Heart right ventricle (tissue), 16 donors: ENCODE data around the gene CLSTN2. TPM values are rescaled to one million over a fixed set of nuclear protein-coding genes. Genes with fewer than 3 reads are reported as not detected.

Experiments
- ATAC-seq, 8 donors: fragments of 200-7000 bp; cut with Tn5 transposase; one replicate each; pipeline ENCODE4 v1.9.1; 2020; ENCODE audit warnings: mild to moderate bottlenecking in 8 of 8, moderate library complexity in 8 of 8, moderate number of reproducible peaks in 1 of 8
- DNase-seq, 2 donors: peaks; one replicate each; pipeline ENCODE4 v3.0.0-alpha.2; 2020
- H3K27ac ChIP-seq, 10 donors: fragments of 200-600 bp; sonication (generic) in 2 of 10; one replicate each; pipeline versions ENCODE4 v1.5.0 to v1.8.0; 2020 to 2022; ENCODE audit warnings: mild to moderate bottlenecking in 3 of 10
- H3K27me3 ChIP-seq, 7 donors: fragments of 200-600 bp; one replicate each; pipeline ENCODE4 v1.8.0; 2021 to 2022; ENCODE audit warnings: mild to moderate bottlenecking in 2 of 7
- H3K36me3 ChIP-seq, 9 donors: fragments of 200-600 bp; sonication (generic) in 1 of 9; one replicate each; pipeline versions ENCODE4 v1.5.0 to v1.8.0; 2020 to 2022; ENCODE audit warnings: mild to moderate bottlenecking in 2 of 9
- H3K4me1 ChIP-seq, 9 donors: fragments of 200-600 bp; sonication (generic) in 1 of 9; one replicate each; pipeline versions ENCODE4 v1.5.0 to v1.8.0; 2020 to 2022; ENCODE audit warnings: mild to moderate bottlenecking in 4 of 9
- H3K4me3 ChIP-seq, 10 donors: fragments of 200-600 bp; sonication (generic) in 2 of 10; one replicate each; pipeline versions ENCODE4 v1.5.0 to v1.8.0; 2020 to 2022; ENCODE audit warnings: mild to moderate bottlenecking in 7 of 10, moderate library complexity in 2 of 10
- H3K9me3 ChIP-seq, 11 donors: fragments of 200-600 bp in 10 of 11; sonication (generic) in 2 of 11; one replicate each; pipeline versions ENCODE4 v1.5.0 to v1.8.0; 2013 to 2022; ENCODE audit warnings: mild to moderate bottlenecking in 2 of 11, control low read depth in 1 of 11, moderate library complexity in 1 of 11
- CTCF ChIP-seq, 9 donors: fragments of 200-600 bp; sonication (generic) in 2 of 9; IDR thresholded peaks; one replicate each; pipeline versions ENCODE4 v1.5.0 to v1.8.0; 2021 to 2022; ENCODE audit warnings: antibody characterized with exemption in 9 of 9, mild to moderate bottlenecking in 5 of 9, moderate library complexity in 1 of 9
- WGBS, 2 donors: extraction: QIAGEN DNeasy Blood & Tissue Kit; methylation state at CpG; one replicate each; pipeline ENCODE4 v1.1.7; 2013; ENCODE audit warnings: inconsistent platforms in 1 of 2; 5-methylcytosine and 5-hydroxymethylcytosine counted together
- intact Hi-C, 10 donors: fragments of 100-400 bp; cut with DNase I; formaldehyde crosslinking; loops; one replicate each; pipeline versions ENCODE4 v1.11.1 to v1.14.2; 2022
- polyA plus RNA-seq, 2 donors: library from polyadenylated mRNA; stranded (reverse); fragments of 200-250 nt; gene quantifications; one replicate each; pipeline ENCODE4 v1.2.3, GENCODE V29; 2013
- total RNA-seq, 10 donors: library from RNA; stranded (reverse); fragmentation: NEBNext Ultra II Directional in 3 of 10; extraction: Animal tissue kit (Norgen Biotek cat#: 25700) in 3 of 10; gene quantifications; one replicate each; pipeline versions ENCODE4 v1.2.1 to v1.2.4, GENCODE V29; 2021 to 2023
- donor health status: Arrhythmogenic right ventricular cardiomyopathy.
- donor health status: ischemic (EF 13 %, LVEDD 7.1; RV severe dilation, severe dysfunction).
- donor health status: healthy with polysubstance abuse.
- donor health status: DM: no; HTN: yes; CAD: no.
- donor health status: DM: no; HTN: no; CAD: no.
- donor health status: ischemic (EF 25% LVEDD 6.9; RV normal size, moderate dysfunction).
- donor health status: ischemic (EF 25% LVEDD 5.7; RV mildly dilated, moderate dysfunction).
- donor health status: healthy.
- donor health status: DM: yes; HTN: yes; CAD: no.
- donor health status: Ischemic cardiomyopathy.
- donor health status: ischemic (EF 35%, LVEDD 5.7; RV mildly dilated, moderate dysfunction).
- donor health status: nonischemic (EF 11% LVEDD 7.7; RV severe dilation, severe dysfunction).
- donor health status: DM: yes; HTN: yes; CAD: no.
- donor health status: PGD.
- donor health status: ischemic (EF 29% LVEDD 5.4; RV normal size, mild dysfunction).
- donor health status: nonischemic (EF 23%, LVEDD 6.1; RV moderate dilation, normal function).

The CLSTN2 gene
- total and polyA plus RNA-seq, 12 donors = 0.57 to 10.7 (median 4.4) TPM

DNA sequence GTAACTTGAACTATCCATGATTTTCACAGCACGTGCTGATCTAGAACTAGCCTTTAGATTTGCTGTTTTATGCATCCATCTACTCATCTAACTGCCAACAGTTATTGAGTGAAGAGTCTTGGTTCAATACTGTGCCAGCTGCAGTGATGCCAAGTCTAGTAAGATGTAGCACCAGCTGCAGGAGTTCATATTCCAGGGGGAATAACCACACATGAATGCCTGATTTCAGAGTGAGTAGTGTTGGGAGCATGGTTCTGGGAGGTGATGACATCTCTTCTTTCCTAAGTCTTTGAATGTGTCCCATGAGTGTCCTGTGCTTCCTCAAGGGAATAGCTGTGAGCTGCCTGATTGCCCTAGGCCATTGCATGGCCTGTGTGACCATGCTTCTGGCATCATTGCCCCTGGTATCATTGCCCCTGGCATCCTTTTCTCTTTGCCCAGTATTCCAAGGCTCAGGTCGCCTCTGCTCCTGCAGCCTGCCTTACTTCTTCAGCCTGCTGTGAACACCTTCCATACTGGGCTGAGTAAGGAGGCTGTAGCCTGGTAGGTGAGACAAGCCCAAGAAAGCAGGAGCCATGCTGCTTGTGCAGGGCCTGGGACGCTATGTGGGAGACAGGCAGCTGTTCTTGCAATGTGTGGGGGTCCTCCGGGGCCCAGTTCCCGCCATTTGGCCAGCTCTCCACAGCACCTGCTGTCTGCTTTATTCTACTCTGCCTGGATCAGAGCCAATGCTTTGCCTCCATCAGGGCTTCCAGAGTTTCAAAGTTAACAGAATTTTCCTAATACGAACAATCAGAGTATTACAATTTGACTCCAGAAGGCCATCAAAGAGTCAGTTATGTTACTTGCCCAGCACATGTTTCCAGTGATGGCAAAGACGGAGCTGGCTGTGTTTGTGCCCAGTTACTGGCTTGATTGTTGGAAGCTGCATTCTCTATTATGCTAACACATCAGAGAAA is 73.2 kb downstream of the CLSTN2 start:
- Histone ChIP-seq H3K9me3 (no peaks in the 10 kb centered on the region), H3K36me3 (no peaks in the 10 kb centered on the region), H3K4me3 (no peak overlapping the region), H3K27ac (no peak overlapping the region), H3K4me1 (peaks cover 0 to 10% (median 0%) of the 10 kb centered on the region in 9 donors), H3K27me3 (no peaks in the 10 kb centered on the region)
- intact Hi-C loops = no loop called here
- ATAC-seq (no peak), DNase-seq (no peak)
- TF ChIP-seq CTCF (IDR thresholded peaks at IDR 0.05) = no peak
- 70 to 87% methylated on average over 7 of the region's 7 CpGs for WGBS, 2 donors

DNA sequence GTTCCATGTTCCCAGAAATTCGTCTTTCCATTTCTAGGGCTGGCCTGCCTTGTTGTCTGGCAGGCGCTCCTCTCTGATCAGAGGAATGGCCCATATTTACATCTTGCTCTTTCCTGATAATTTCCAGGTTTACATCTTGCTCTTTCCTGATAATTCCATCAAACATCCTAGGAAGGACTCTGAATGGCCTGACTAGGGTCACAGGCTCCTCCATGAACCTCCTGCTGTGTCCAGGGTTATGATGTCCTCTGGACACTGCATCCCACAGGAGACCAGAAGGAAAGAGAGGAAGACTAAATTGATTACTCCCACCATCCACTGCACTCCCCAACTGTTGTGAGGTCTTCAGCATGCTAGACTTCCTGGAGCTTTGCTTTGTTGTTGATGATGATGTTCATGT is 75.4 kb downstream of the CLSTN2 start:
- no peak for DNase-seq
- ATAC-seq = no peak
- Histone ChIP-seq H3K27me3 (no peaks in the 10 kb centered on the region), H3K9me3 (no peaks in the 10 kb centered on the region), H3K4me1 (peaks cover 0 to 10% (median 0%) of the 10 kb centered on the region in 9 donors), H3K27ac (no peak overlapping the region), H3K4me3 (no peak overlapping the region), H3K36me3 (no peaks in the 10 kb centered on the region)
- intact Hi-C loops = no loop called here
- WGBS, 2 donors = 48% methylated on average over 2 of the region's 2 CpGs
- TF ChIP-seq CTCF (IDR thresholded peaks at IDR 0.05) = no peak

- H3K9me3 ChIP-seq = no peaks in the 10 kb centered on the region
- intact Hi-C loops = no loop called here
- no peak for ATAC-seq
Observed at GRCh38 chr3:140011086-140011485, 76.1 kb downstream of the CLSTN2 start.

More at GRCh38 chr3:140011086-140011485, 76.1 kb downstream of the CLSTN2 start:
- no peak for DNase-seq
- no peak for TF ChIP-seq CTCF (IDR thresholded peaks at IDR 0.05)
- WGBS, 2 donors = 93 to 97% methylated on average over 2 of the region's 2 CpGs
- peaks cover 0 to 10% (median 0%) of the 10 kb centered on the region in 9 donors for H3K4me1 ChIP-seq
- H3K27me3 ChIP-seq = no peaks in the 10 kb centered on the region
- no peak overlapping the region for H3K4me3 ChIP-seq
- no peak overlapping the region for H3K27ac ChIP-seq
- H3K36me3 ChIP-seq = no peaks in the 10 kb centered on the region
